CD8-positive, alpha-beta memory T cell (primary cell): ENCODE results near the gene CDY2B. TPM values are rescaled to one million over a fixed set of nuclear protein-coding genes. Genes with fewer than 3 reads are reported as not detected.
"Not testable (repeated sequence)": the region's sequence is repeated elsewhere in the genome, so short reads cannot be mapped to it uniquely, and the experiment has no call there.

Source experiments
- CTCF ChIA-PET: fragments of 350-600 bp; sonication (Branson Sonifier 250); formaldehyde crosslinking; loops from one replicate; lab custom pipeline; 2021; ENCODE audit warnings: antibody characterized with exemption; lab: Charles Lee
- POLR2A ChIA-PET: fragments of 350-600 bp; sonication (Branson Sonifier 250); formaldehyde crosslinking; loops from one replicate; lab custom pipeline; 2021; ENCODE audit warnings: antibody characterized with exemption; lab: Charles Lee
- DNase-seq, 5 donors: peaks; one replicate each; pipeline versions ENCODE4 v3.0.0 to v3.0.0-alpha.2; 2020 to 2022; ENCODE audit warnings: mixed read lengths in 1 of 5
- H3K27ac ChIP-seq: one replicate; pipeline ENCODE4 v1.7.0; 2013; ENCODE audit warnings: low read depth, mild to moderate bottlenecking, low read length, moderate library complexity
- H3K27me3 ChIP-seq: 2 replicates; pipeline ENCODE4 v1.7.0; 2013; ENCODE audit warnings: low read length, mild to moderate bottlenecking; ENCODE audit not compliant: insufficient read depth, poor library complexity, severe bottlenecking
- H3K36me3 ChIP-seq: 2 replicates; pipeline ENCODE4 v1.7.0; 2013; ENCODE audit warnings: mild to moderate bottlenecking, low read length, moderate library complexity; ENCODE audit not compliant: insufficient read depth
- H3K4me1 ChIP-seq: 2 replicates; pipeline ENCODE4 v1.7.0; 2013; ENCODE audit warnings: mild to moderate bottlenecking, low read length, moderate library complexity; ENCODE audit not compliant: insufficient read depth
- H3K4me3 ChIP-seq: 2 replicates; pipeline ENCODE4 v1.7.0; 2013; ENCODE audit warnings: mild to moderate bottlenecking, low read length
- H3K9me3 ChIP-seq: 2 replicates; pipeline ENCODE4 v1.7.0; 2013; ENCODE audit warnings: mild to moderate bottlenecking, low read length
- H3K27ac Mint-ChIP-seq, 8 donors: one replicate each; pipeline ENCODE4 v1.8.0; 2020 to 2021; ENCODE audit warnings: mixed read lengths in 8 of 8, mild to moderate bottlenecking in 6 of 8, inconsistent platforms in 3 of 8, moderate library complexity in 3 of 8
- H3K27me3 Mint-ChIP-seq, 2 donors: one replicate each; pipeline ENCODE4 v1.8.0; 2020 to 2021; ENCODE audit warnings: mixed read lengths in 2 of 2, mild to moderate bottlenecking in 1 of 2, moderate library complexity in 1 of 2
- H3K36me3 Mint-ChIP-seq, 3 donors: one replicate each; pipeline ENCODE4 v1.8.0; 2020 to 2021; ENCODE audit warnings: mixed read lengths in 3 of 3, inconsistent platforms in 1 of 3, mild to moderate bottlenecking in 1 of 3
- H3K4me1 Mint-ChIP-seq, 3 donors: one replicate each; pipeline ENCODE4 v1.8.0; 2020 to 2021; ENCODE audit warnings: mixed read lengths in 3 of 3, inconsistent platforms in 1 of 3, mild to moderate bottlenecking in 1 of 3
- H3K4me3 Mint-ChIP-seq, 7 donors: one replicate each; pipeline ENCODE4 v1.8.0; 2020 to 2021; ENCODE audit warnings: mixed read lengths in 7 of 7, mild to moderate bottlenecking in 6 of 7, moderate library complexity in 4 of 7, inconsistent platforms in 2 of 7
- H3K9me3 Mint-ChIP-seq, 5 donors: one replicate each; pipeline ENCODE4 v1.8.0; 2020 to 2022; ENCODE audit warnings: mixed read lengths in 5 of 5, mild to moderate bottlenecking in 3 of 5, moderate library complexity in 2 of 5, inconsistent platforms in 1 of 5
- polyA plus RNA-seq: library from polyadenylated mRNA; unstranded; fragments of 300-500 nt; fragmentation: Illumina TruSeq; gene quantifications from one replicate; pipeline ENCODE4 v1.2.3, GENCODE V29; 2021
- total RNA-seq, 2 experiments: library from RNA; stranded (reverse); gene quantifications; one replicate each; pipeline ENCODE4 v1.2.3, GENCODE V29; 2021

The CDY2B gene, protein sequence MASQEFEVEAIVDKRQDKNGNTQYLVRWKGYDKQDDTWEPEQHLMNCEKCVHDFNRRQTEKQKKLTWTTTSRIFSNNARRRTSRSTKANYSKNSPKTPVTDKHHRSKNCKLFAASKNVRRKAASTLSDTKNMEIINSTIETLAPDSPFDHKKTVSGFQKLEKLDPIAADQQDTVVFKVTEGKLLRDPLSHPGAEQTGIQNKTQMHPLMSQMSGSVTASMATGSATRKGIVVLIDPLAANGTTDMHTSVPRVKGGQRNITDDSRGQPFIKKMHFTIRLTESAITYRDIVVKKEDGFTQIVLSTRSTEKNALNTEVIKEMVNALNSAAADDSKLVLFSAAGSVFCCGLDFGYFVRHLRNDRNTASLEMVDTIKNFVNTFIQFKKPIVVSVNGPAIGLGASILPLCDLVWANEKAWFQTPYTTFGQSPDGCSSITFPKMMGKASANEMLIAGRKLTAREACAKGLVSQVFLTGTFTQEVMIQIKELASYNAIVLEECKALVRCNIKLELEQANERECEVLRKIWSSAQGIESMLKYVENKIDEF
- total RNA-seq (not detected), polyA plus RNA-seq (not detected)

DNA sequence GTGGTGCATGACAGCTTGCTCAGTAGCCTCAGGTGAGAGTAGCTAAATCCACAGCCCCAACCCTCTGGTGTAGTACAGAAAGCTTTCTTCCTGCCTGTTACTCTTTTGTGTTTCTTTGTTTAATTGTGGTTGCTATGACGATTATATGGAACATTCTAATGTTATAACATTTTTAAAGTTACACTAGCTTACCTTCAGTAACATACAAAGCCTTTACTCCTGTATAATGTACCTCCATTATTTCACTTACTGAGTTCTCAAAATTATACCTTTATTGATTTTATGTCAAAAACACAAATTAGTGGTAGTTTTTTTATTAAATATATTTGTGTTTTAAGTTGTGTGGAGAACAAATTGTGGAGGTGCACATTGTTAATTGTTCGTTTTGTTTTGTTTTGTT is at the start of gene CDY2B:
Gene CDY2B (minus strand): TSS at position 101 of the 400 bp plus-strand sequence. CDS start 328 bp downstream, outside the sequence.
- H3K4me1 ChIP-seq, CTCF ChIA-PET, H3K36me3 ChIP-seq, DNase-seq, H3K4me1 Mint-ChIP-seq, H3K4me3 Mint-ChIP-seq, H3K9me3 Mint-ChIP-seq, POLR2A ChIA-PET, H3K9me3 ChIP-seq, H3K27ac Mint-ChIP-seq, H3K27ac ChIP-seq, H3K4me3 ChIP-seq, H3K27me3 ChIP-seq, H3K36me3 Mint-ChIP-seq, H3K27me3 Mint-ChIP-seq: not testable (repeated sequence)

DNA sequence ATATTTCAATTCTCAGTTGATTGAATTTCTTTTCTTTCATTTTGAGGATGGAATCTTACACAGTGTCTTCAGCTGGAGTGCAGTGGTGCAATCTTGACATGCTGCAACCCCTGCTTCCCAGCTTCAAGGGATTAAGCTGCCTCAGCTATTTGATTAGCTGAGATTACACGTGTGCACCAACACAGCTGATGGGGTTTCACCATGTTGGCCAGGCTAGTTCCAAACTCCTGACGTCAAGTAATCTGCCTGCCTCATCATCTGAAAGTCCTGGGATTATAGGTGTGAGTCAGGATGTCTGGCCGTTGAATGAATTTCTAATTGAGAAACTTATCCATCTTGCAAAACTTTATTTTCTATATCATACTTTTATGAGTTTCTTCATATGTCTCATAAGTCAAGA is 28.0 kb upstream of the CDY2B start:
- H3K27ac Mint-ChIP-seq, H3K4me1 ChIP-seq, H3K4me1 Mint-ChIP-seq, H3K4me3 ChIP-seq, H3K4me3 Mint-ChIP-seq, POLR2A ChIA-PET, DNase-seq, H3K27me3 ChIP-seq, H3K27ac ChIP-seq, H3K27me3 Mint-ChIP-seq, H3K9me3 ChIP-seq, CTCF ChIA-PET, H3K36me3 Mint-ChIP-seq, H3K9me3 Mint-ChIP-seq, H3K36me3 ChIP-seq: not testable (repeated sequence)

DNA sequence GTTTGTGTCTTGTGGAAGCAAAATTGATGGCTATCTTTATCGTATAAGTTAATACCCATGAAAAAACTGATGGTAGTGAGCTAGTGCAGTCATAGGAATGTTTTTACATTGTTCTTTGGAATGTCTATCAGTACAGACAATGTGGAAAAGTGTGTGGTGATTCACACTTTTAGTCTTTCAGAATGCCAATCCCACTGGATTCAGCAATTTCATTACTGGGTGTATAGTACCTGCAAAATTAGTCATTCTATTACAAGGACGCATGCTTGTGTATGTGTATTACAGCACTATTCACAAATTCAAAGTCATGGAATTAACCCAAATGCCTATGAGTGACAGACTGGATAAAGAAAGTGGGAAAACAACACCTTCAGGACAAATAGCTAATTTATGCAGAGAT is 27.3 kb upstream of the CDY2B start:
- H3K4me3 Mint-ChIP-seq, H3K9me3 ChIP-seq, CTCF ChIA-PET, H3K27me3 Mint-ChIP-seq, POLR2A ChIA-PET, H3K9me3 Mint-ChIP-seq, H3K27ac ChIP-seq, H3K36me3 ChIP-seq, H3K27ac Mint-ChIP-seq, H3K4me3 ChIP-seq, H3K36me3 Mint-ChIP-seq, H3K4me1 ChIP-seq, H3K4me1 Mint-ChIP-seq, DNase-seq, H3K27me3 ChIP-seq: not testable (repeated sequence)

DNA sequence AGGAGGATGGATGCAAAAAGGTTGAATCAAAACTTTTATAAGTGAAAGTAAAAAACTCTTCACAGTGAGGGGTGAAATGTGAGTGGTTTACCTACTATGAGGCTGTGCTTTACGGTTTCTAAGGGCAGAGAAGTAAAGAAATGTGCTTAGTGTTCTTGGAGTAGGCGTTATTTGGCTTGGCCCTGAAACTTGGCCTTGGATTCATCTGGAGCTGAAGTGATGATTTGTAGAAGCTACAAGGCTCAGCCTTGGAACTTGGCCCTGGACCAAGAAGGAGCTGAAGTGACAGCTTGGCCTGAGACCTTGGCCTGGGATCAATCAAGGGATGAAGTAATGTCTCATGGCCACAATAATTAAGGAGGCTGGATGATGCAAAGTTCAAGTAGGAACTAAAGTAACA is 1.7 kb upstream of the CDY2B start:
- H3K27ac Mint-ChIP-seq, H3K36me3 ChIP-seq, H3K27me3 ChIP-seq, POLR2A ChIA-PET, H3K4me1 Mint-ChIP-seq, H3K27ac ChIP-seq, CTCF ChIA-PET, H3K27me3 Mint-ChIP-seq, H3K4me3 ChIP-seq, H3K36me3 Mint-ChIP-seq, H3K9me3 Mint-ChIP-seq, H3K9me3 ChIP-seq, DNase-seq, H3K4me3 Mint-ChIP-seq, H3K4me1 ChIP-seq: not testable (repeated sequence)

GRCh38 chrY:17876767-17877166 is 3.3 kb downstream of the CDY2B start:
- H3K4me1 ChIP-seq, H3K36me3 ChIP-seq, H3K27ac Mint-ChIP-seq, H3K4me3 Mint-ChIP-seq, CTCF ChIA-PET, H3K9me3 Mint-ChIP-seq, H3K27me3 Mint-ChIP-seq, H3K27me3 ChIP-seq, POLR2A ChIA-PET, H3K27ac ChIP-seq, H3K4me1 Mint-ChIP-seq, H3K4me3 ChIP-seq, DNase-seq, H3K36me3 Mint-ChIP-seq, H3K9me3 ChIP-seq: not testable (repeated sequence)

DNA sequence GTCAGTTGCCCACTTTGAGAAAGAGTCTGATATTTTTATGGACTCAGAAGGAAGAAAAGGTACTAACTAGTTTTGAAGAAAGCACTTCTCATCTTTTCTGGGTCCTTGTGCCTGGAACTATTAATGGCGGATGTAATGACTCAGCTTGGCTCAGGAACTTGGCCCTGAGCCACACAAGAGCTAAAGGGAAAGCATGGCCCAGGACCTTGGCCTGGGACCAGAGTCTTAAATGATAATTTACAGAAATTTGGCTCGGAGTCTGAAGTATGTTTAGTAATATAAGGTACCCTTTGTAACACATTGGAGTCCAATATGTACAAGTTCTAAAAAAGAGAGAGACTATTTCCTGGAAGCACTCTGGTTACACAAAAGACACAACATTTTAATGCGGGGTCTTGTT is 4.6 kb downstream of the CDY2B start:
- H3K27me3 Mint-ChIP-seq, H3K4me3 Mint-ChIP-seq, H3K27me3 ChIP-seq, DNase-seq, H3K36me3 Mint-ChIP-seq, H3K9me3 Mint-ChIP-seq, POLR2A ChIA-PET, H3K27ac ChIP-seq, H3K9me3 ChIP-seq, CTCF ChIA-PET, H3K27ac Mint-ChIP-seq, H3K4me3 ChIP-seq, H3K4me1 Mint-ChIP-seq, H3K4me1 ChIP-seq, H3K36me3 ChIP-seq: not testable (repeated sequence)

DNA sequence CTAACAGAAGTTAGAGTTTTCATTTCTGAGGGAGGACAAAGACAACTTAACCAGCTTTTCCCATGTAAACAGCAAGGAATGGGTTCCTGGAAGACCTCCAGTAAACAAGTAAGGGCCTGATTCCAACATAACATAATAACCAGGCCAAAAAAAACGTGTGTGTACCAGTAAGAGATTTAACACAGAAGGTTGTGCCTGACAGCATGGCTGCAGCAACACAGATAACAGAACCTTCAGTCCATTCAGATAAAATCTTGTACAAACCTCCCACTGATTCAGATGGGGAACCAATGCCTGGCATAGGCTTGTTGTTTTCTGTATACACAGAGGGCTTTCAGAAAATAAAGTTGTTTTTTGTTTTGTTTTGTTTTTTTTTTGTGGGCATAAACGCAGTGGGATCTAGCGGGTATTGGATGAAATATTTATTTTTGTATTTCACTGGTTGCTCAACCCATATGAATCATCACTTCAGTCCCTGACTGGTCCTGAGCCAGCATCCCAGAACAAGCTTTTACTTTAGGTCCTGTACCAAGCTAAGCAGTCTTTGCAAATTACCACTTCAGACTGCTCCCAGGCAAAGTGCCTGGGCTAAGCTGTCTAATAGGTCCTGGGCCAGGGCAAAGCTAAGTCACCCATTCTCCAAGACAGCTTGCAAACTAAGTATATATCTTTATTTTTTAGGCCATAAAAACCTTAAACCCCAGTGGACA is 8.7 kb downstream of the CDY2B start:
- H3K36me3 Mint-ChIP-seq, H3K27me3 ChIP-seq, DNase-seq, H3K36me3 ChIP-seq, H3K27ac Mint-ChIP-seq, H3K4me3 Mint-ChIP-seq, POLR2A ChIA-PET, CTCF ChIA-PET, H3K4me3 ChIP-seq, H3K27me3 Mint-ChIP-seq, H3K9me3 Mint-ChIP-seq, H3K4me1 ChIP-seq, H3K27ac ChIP-seq, H3K4me1 Mint-ChIP-seq, H3K9me3 ChIP-seq: not testable (repeated sequence)

DNA sequence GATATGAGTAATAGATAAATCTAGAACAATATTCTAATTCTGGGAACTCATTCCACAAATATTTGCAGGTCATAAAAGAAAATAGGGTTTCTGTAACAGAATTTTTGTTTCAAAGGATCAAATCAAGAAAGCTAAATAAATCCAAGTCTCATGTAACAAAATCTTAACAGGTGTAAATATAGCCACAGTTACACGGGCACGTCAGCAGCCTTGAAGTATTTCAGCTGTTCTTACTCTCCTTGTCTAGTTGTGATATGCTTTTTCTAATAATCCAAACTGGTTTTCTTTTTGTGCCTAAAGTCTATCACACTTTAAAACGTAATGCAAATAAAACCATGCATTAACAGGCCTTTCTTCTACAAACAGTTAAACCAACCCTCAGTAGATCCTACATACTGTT is 9.3 kb downstream of the CDY2B start:
- H3K4me1 Mint-ChIP-seq, H3K27me3 Mint-ChIP-seq, H3K27ac ChIP-seq, CTCF ChIA-PET, H3K27me3 ChIP-seq, H3K4me1 ChIP-seq, H3K36me3 ChIP-seq, H3K4me3 Mint-ChIP-seq, DNase-seq, H3K36me3 Mint-ChIP-seq, H3K9me3 Mint-ChIP-seq, H3K27ac Mint-ChIP-seq, POLR2A ChIA-PET, H3K9me3 ChIP-seq, H3K4me3 ChIP-seq: not testable (repeated sequence)
